Measurements from ENCODE around the gene CCNG2.

The CCNG2 gene

GRCh38 chr4:77159806-77160205 lies 2.8 kb downstream of the CCNG2 start:
- Histone ChIP-seq H3K4me1 (ENCODE audit: control insufficient read depth in 1 of 2, insufficient read depth in 2 of 2, low read length in 2 of 2) (peaks cover 0 to 21% of the 10 kb centered on the region in 2 donors), H3K27ac (ENCODE audit: low read length) (no peak overlapping the region), H3K4me3 (ENCODE audit: low read depth in 1 of 2, low read length in 2 of 2) (no peak overlapping the region), H3K27me3 (ENCODE audit: low read depth, low read length) (no peaks in the 10 kb centered on the region), H3K9me3 (ENCODE audit: control insufficient read depth in 1 of 2, low read length in 2 of 2) (no peaks in the 10 kb centered on the region), H3K36me3 (ENCODE audit: control insufficient read depth in 1 of 2, insufficient read depth in 2 of 2, low read length in 2 of 2) (peaks cover 28 to 32% of the 10 kb centered on the region in 2 donors)

GRCh38 chr4:77163641-77164040 lies 6.6 kb downstream of the CCNG2 start:
- Histone ChIP-seq H3K4me1 (ENCODE audit: control insufficient read depth in 1 of 2, insufficient read depth in 2 of 2, low read length in 2 of 2) (peaks cover 0 to 8% of the 10 kb centered on the region in 2 donors), H3K27me3 (ENCODE audit: low read depth, low read length) (no peaks in the 10 kb centered on the region), H3K4me3 (ENCODE audit: low read depth in 1 of 2, low read length in 2 of 2) (no peak overlapping the region), H3K27ac (ENCODE audit: low read length) (no peak overlapping the region), H3K36me3 (ENCODE audit: control insufficient read depth in 1 of 2, insufficient read depth in 2 of 2, low read length in 2 of 2) (peaks cover 51 to 57% of the 10 kb centered on the region in 2 donors), H3K9me3 (ENCODE audit: control insufficient read depth in 1 of 2, low read length in 2 of 2) (no peaks in the 10 kb centered on the region)

GRCh38 chr4:77167173-77167572 lies 10.2 kb downstream of the CCNG2 start:
- peaks cover 38 to 70% of the 10 kb centered on the region in 2 donors for H3K36me3 ChIP-seq (ENCODE audit: control insufficient read depth in 1 of 2, insufficient read depth in 2 of 2, low read length in 2 of 2)

GRCh38 chr4:77167866-77168265 lies 10.9 kb downstream of the CCNG2 start:
- peaks cover 34 to 65% of the 10 kb centered on the region in 2 donors for H3K36me3 ChIP-seq (ENCODE audit: control insufficient read depth in 1 of 2, insufficient read depth in 2 of 2, low read length in 2 of 2)
- no peaks in the 10 kb centered on the region for H3K4me1 ChIP-seq (ENCODE audit: control insufficient read depth in 1 of 2, insufficient read depth in 2 of 2, low read length in 2 of 2)
- no peaks in the 10 kb centered on the region for H3K9me3 ChIP-seq (ENCODE audit: control insufficient read depth in 1 of 2, low read length in 2 of 2)
- H3K27ac ChIP-seq (ENCODE audit: low read length), result no peak overlapping the region
- H3K4me3 ChIP-seq (ENCODE audit: low read depth in 1 of 2, low read length in 2 of 2), result no peak overlapping the region
- no peaks in the 10 kb centered on the region for H3K27me3 ChIP-seq (ENCODE audit: low read depth, low read length)

More at GRCh38 chr4:77167173-77167572, 10.2 kb downstream of the CCNG2 start:
- H3K27me3 ChIP-seq (ENCODE audit: low read depth, low read length), result no peaks in the 10 kb centered on the region
- no peak overlapping the region for H3K4me3 ChIP-seq (ENCODE audit: low read depth in 1 of 2, low read length in 2 of 2)
- no peaks in the 10 kb centered on the region for H3K9me3 ChIP-seq (ENCODE audit: control insufficient read depth in 1 of 2, low read length in 2 of 2)
- H3K4me1 ChIP-seq (ENCODE audit: control insufficient read depth in 1 of 2, insufficient read depth in 2 of 2, low read length in 2 of 2), result no peaks in the 10 kb centered on the region
- no peak overlapping the region for H3K27ac ChIP-seq (ENCODE audit: low read length)

- Histone ChIP-seq H3K27ac (ENCODE audit: low read length) (no peak overlapping the region), H3K9me3 (ENCODE audit: control insufficient read depth in 1 of 2, low read length in 2 of 2) (no peaks in the 10 kb centered on the region), H3K4me3 (ENCODE audit: low read depth in 1 of 2, low read length in 2 of 2) (no peak overlapping the region), H3K4me1 (ENCODE audit: control insufficient read depth in 1 of 2, insufficient read depth in 2 of 2, low read length in 2 of 2) (no peaks in the 10 kb centered on the region), H3K36me3 (ENCODE audit: control insufficient read depth in 1 of 2, insufficient read depth in 2 of 2, low read length in 2 of 2) (peaks cover 22 to 54% of the 10 kb centered on the region in 2 donors), H3K27me3 (ENCODE audit: low read depth, low read length) (no peaks in the 10 kb centered on the region)
Observed at GRCh38 chr4:77169481-77169880, 12.5 kb downstream of the CCNG2 start.

- H3K4me1 ChIP-seq (ENCODE audit: control insufficient read depth in 1 of 2, insufficient read depth in 2 of 2, low read length in 2 of 2), result no peaks in the 10 kb centered on the region
- no peaks in the 10 kb centered on the region for H3K9me3 ChIP-seq (ENCODE audit: control insufficient read depth in 1 of 2, low read length in 2 of 2)
- peaks cover 10 to 41% of the 10 kb centered on the region in 2 donors for H3K36me3 ChIP-seq (ENCODE audit: control insufficient read depth in 1 of 2, insufficient read depth in 2 of 2, low read length in 2 of 2)
- no peak overlapping the region for H3K27ac ChIP-seq (ENCODE audit: low read length)
- H3K4me3 ChIP-seq (ENCODE audit: low read depth in 1 of 2, low read length in 2 of 2), result no peak overlapping the region
- H3K27me3 ChIP-seq (ENCODE audit: low read depth, low read length), result no peaks in the 10 kb centered on the region
Observed at GRCh38 chr4:77170926-77171325, 13.9 kb downstream of the CCNG2 start.

- H3K36me3 ChIP-seq (ENCODE audit: control insufficient read depth in 1 of 2, insufficient read depth in 2 of 2, low read length in 2 of 2), result peaks cover 2 to 27% of the 10 kb centered on the region in 2 donors
- no peaks in the 10 kb centered on the region for H3K27me3 ChIP-seq (ENCODE audit: low read depth, low read length)
- no peaks in the 10 kb centered on the region for H3K4me1 ChIP-seq (ENCODE audit: control insufficient read depth in 1 of 2, insufficient read depth in 2 of 2, low read length in 2 of 2)
- H3K4me3 ChIP-seq (ENCODE audit: low read depth in 1 of 2, low read length in 2 of 2), result no peak overlapping the region
- no peak overlapping the region for H3K27ac ChIP-seq (ENCODE audit: low read length)
- no peaks in the 10 kb centered on the region for H3K9me3 ChIP-seq (ENCODE audit: control insufficient read depth in 1 of 2, low read length in 2 of 2)
Observed at GRCh38 chr4:77172336-77172735, 15.3 kb downstream of the CCNG2 start.

- H3K4me1 ChIP-seq (ENCODE audit: control insufficient read depth in 1 of 2, insufficient read depth in 2 of 2, low read length in 2 of 2), result no peaks in the 10 kb centered on the region
- no peak overlapping the region for H3K4me3 ChIP-seq (ENCODE audit: low read depth in 1 of 2, low read length in 2 of 2)
- no peaks in the 10 kb centered on the region for H3K9me3 ChIP-seq (ENCODE audit: control insufficient read depth in 1 of 2, low read length in 2 of 2)
- H3K36me3 ChIP-seq (ENCODE audit: control insufficient read depth in 1 of 2, insufficient read depth in 2 of 2, low read length in 2 of 2), result peaks cover 0 to 14% of the 10 kb centered on the region in 2 donors
- H3K27me3 ChIP-seq (ENCODE audit: low read depth, low read length), result no peaks in the 10 kb centered on the region
- H3K27ac ChIP-seq (ENCODE audit: low read length), result no peak overlapping the region
Observed at GRCh38 chr4:77174426-77174825, 17.4 kb downstream of the CCNG2 start.

GRCh38 chr4:77175201-77175611 lies 18.2 kb downstream of the CCNG2 start:
- Histone ChIP-seq H3K27ac (ENCODE audit: low read length) (no peak overlapping the region), H3K36me3 (ENCODE audit: control insufficient read depth in 1 of 2, insufficient read depth in 2 of 2, low read length in 2 of 2) (peaks cover 0 to 7% of the 10 kb centered on the region in 2 donors), H3K27me3 (ENCODE audit: low read depth, low read length) (no peaks in the 10 kb centered on the region), H3K4me1 (ENCODE audit: control insufficient read depth in 1 of 2, insufficient read depth in 2 of 2, low read length in 2 of 2) (no peaks in the 10 kb centered on the region), H3K9me3 (ENCODE audit: control insufficient read depth in 1 of 2, low read length in 2 of 2) (no peaks in the 10 kb centered on the region), H3K4me3 (ENCODE audit: low read depth in 1 of 2, low read length in 2 of 2) (no peak overlapping the region)

GRCh38 chr4:77176640-77177039 lies 19.6 kb downstream of the CCNG2 start:
- H3K27ac ChIP-seq (ENCODE audit: low read length), result no peak overlapping the region

GRCh38 chr4:77177199-77177598 lies 20.2 kb downstream of the CCNG2 start:
- no peak overlapping the region for H3K27ac ChIP-seq (ENCODE audit: low read length)
- H3K4me1 ChIP-seq (ENCODE audit: control insufficient read depth in 1 of 2, insufficient read depth in 2 of 2, low read length in 2 of 2), result no peaks in the 10 kb centered on the region
- H3K36me3 ChIP-seq (ENCODE audit: control insufficient read depth in 1 of 2, insufficient read depth in 2 of 2, low read length in 2 of 2), result no peaks in the 10 kb centered on the region

More at GRCh38 chr4:77176640-77177039, 19.6 kb downstream of the CCNG2 start:
- Histone ChIP-seq H3K4me3 (ENCODE audit: low read depth in 1 of 2, low read length in 2 of 2) (no peak overlapping the region), H3K27me3 (ENCODE audit: low read depth, low read length) (no peaks in the 10 kb centered on the region), H3K4me1 (ENCODE audit: control insufficient read depth in 1 of 2, insufficient read depth in 2 of 2, low read length in 2 of 2) (no peaks in the 10 kb centered on the region), H3K36me3 (ENCODE audit: control insufficient read depth in 1 of 2, insufficient read depth in 2 of 2, low read length in 2 of 2) (no peaks in the 10 kb centered on the region), H3K9me3 (ENCODE audit: control insufficient read depth in 1 of 2, low read length in 2 of 2) (no peaks in the 10 kb centered on the region)

GRCh38 chr4:77178560-77178959 lies 21.6 kb downstream of the CCNG2 start:
- H3K36me3 ChIP-seq (ENCODE audit: control insufficient read depth in 1 of 2, insufficient read depth in 2 of 2, low read length in 2 of 2), result no peaks in the 10 kb centered on the region

More at GRCh38 chr4:77177199-77177598, 20.2 kb downstream of the CCNG2 start:
- Histone ChIP-seq H3K4me3 (ENCODE audit: low read depth in 1 of 2, low read length in 2 of 2) (no peak overlapping the region), H3K27me3 (ENCODE audit: low read depth, low read length) (no peaks in the 10 kb centered on the region), H3K9me3 (ENCODE audit: control insufficient read depth in 1 of 2, low read length in 2 of 2) (no peaks in the 10 kb centered on the region)

More at GRCh38 chr4:77178560-77178959, 21.6 kb downstream of the CCNG2 start:
- no peak overlapping the region for H3K27ac ChIP-seq (ENCODE audit: low read length)
- no peak overlapping the region for H3K4me3 ChIP-seq (ENCODE audit: low read depth in 1 of 2, low read length in 2 of 2)
- H3K9me3 ChIP-seq (ENCODE audit: control insufficient read depth in 1 of 2, low read length in 2 of 2), result no peaks in the 10 kb centered on the region
- no peaks in the 10 kb centered on the region for H3K4me1 ChIP-seq (ENCODE audit: control insufficient read depth in 1 of 2, insufficient read depth in 2 of 2, low read length in 2 of 2)
- no peaks in the 10 kb centered on the region for H3K27me3 ChIP-seq (ENCODE audit: low read depth, low read length)
